Kidney (tissue), 14 donors: ENCODE data around the gene OR6B1. TPM values are rescaled to one million over a fixed set of nuclear protein-coding genes. Genes with fewer than 3 reads are reported as not detected.

Experiments used
- DNase-seq, 5 donors: peaks; one replicate each; pipeline ENCODE4 v3.0.0-alpha.2; 2013 to 2020
- FAIRE-seq: peaks from 2 replicates; lab custom pipeline; 2012; peaks lifted over from hg19 to GRCh38; lab: Jason Lieb, UNC
- H3K27ac ChIP-seq, 2 donors: one replicate each; pipeline ENCODE4 v1.7.0; 2013; ENCODE audit warnings: low read depth in 2 of 2, low read length in 2 of 2, inconsistent platforms in 1 of 2
- H3K27me3 ChIP-seq: one replicate; pipeline ENCODE4 v1.7.1; 2013; ENCODE audit warnings: low read length, inconsistent platforms; ENCODE audit not compliant: control insufficient read depth, insufficient read depth
- H3K36me3 ChIP-seq, 3 donors: one replicate each; pipeline versions ENCODE4 v1.7.0 to v1.7.1; 2013; ENCODE audit warnings: low read length in 3 of 3, control low read depth in 1 of 3, inconsistent platforms in 1 of 3; ENCODE audit not compliant: insufficient read depth in 3 of 3, control insufficient read depth in 2 of 3
- H3K4me1 ChIP-seq, 3 donors: one replicate each; pipeline versions ENCODE4 v1.7.0 to v1.7.1; 2013; ENCODE audit warnings: low read length in 3 of 3, inconsistent platforms in 1 of 3, low read depth in 1 of 3; ENCODE audit not compliant: control insufficient read depth in 2 of 3, insufficient read depth in 2 of 3
- H3K4me3 ChIP-seq, 3 donors: one replicate each; pipeline versions ENCODE4 v1.7.0 to v1.8.1; 2013; ENCODE audit warnings: low read length in 3 of 3, control low read depth in 1 of 3, inconsistent platforms in 1 of 3
- H3K9ac ChIP-seq, 3 donors: one replicate each; pipeline versions ENCODE4 v1.7.0 to v1.7.1; 2013; ENCODE audit warnings: low read length in 3 of 3, control low read depth in 1 of 3, inconsistent platforms in 1 of 3
- H3K9me3 ChIP-seq, 3 donors: one replicate each; pipeline versions ENCODE4 v1.7.0 to v1.7.1; 2013; ENCODE audit warnings: low read length in 3 of 3, control low read depth in 1 of 3, inconsistent platforms in 1 of 3; ENCODE audit not compliant: control insufficient read depth in 2 of 3, insufficient read depth in 1 of 3
- CTCF ChIP-seq: IDR thresholded peaks from 3 replicates; pipeline ENCODE4 v1.5.1; 2012; ENCODE audit warnings: mild to moderate bottlenecking, moderate library complexity, borderline replicate concordance; ENCODE audit not compliant: insufficient read depth; ENCODE audit errors: extremely low read depth
- intact Hi-C: fragments of 100-400 bp; cut with DNase I; formaldehyde crosslinking; loops from one replicate; pipeline ENCODE4 v1.11.1; 2022
- polyA plus RNA-seq: library from polyadenylated mRNA; stranded (reverse); fragments of 350-450 nt; fragmentation: Illumina TruSeq; extraction: RNeasy Lipid Tissue Mini Kit (QIAGEN cat#74804); gene quantifications from one replicate; pipeline ENCODE4 v1.2.3, GENCODE V29; 2014; ENCODE audit warnings: low read depth, low replicate concordance; ENCODE audit not compliant: insufficient read depth
- total RNA-seq: library from RNA; stranded (reverse); fragmentation: NEBNext Ultra II Directional; extraction: Animal tissue kit (Norgen Biotek cat#: 25700); gene quantifications from one replicate; pipeline ENCODE4 v1.2.1, GENCODE V29; 2021
- donor health status: control.
- donor health status: control.
- donor health status: control.
- donor health status: control.
- donor health status: control.
- donor health status: DM: yes; HTN: yes; CAD: no.
- donor health status: Normal renal cell carcinoma (clear cell type).

Gene OR6B1
- total and polyA plus RNA-seq, 2 donors from 2014 or later, result not detected

GRCh38 chr7:144023171-144023827 lies 23.2 kb downstream of the OR6B1 start:
- H3K9me3 ChIP-seq, result no peaks in the 10 kb centered on the region
- no peaks in the 10 kb centered on the region for H3K4me1 ChIP-seq
- no peak overlapping the region for H3K27ac ChIP-seq
- peak; percentile 41 for FAIRE-seq
- intact Hi-C loops, result no loop called here
- H3K27me3 ChIP-seq, result no peaks in the 10 kb centered on the region
- no peak for DNase-seq
- no peak for TF ChIP-seq CTCF
- no peak overlapping the region for H3K4me3 ChIP-seq
- no peak overlapping the region for H3K9ac ChIP-seq
- no peaks in the 10 kb centered on the region for H3K36me3 ChIP-seq

GRCh38 chr7:144024213-144024612 lies 24.1 kb downstream of the OR6B1 start:
- Histone ChIP-seq H3K9me3 (no peaks in the 10 kb centered on the region), H3K36me3 (no peaks in the 10 kb centered on the region), H3K4me1 (no peaks in the 10 kb centered on the region), H3K9ac (no peak overlapping the region), H3K4me3 (no peak overlapping the region), H3K27me3 (no peaks in the 10 kb centered on the region), H3K27ac (no peak overlapping the region)
- intact Hi-C loops, result no loop called here
- FAIRE-seq (no peak), DNase-seq (no peak)
- no peak for TF ChIP-seq CTCF

- no peak overlapping the region for H3K9ac ChIP-seq
- intact Hi-C loops, result no loop called here
- H3K27ac ChIP-seq, result no peak overlapping the region
- no peaks in the 10 kb centered on the region for H3K36me3 ChIP-seq
- H3K4me1 ChIP-seq, result no peaks in the 10 kb centered on the region
- FAIRE-seq (no peak), DNase-seq (no peak)
- no peak for TF ChIP-seq CTCF
- H3K9me3 ChIP-seq, result no peaks in the 10 kb centered on the region
- no peaks in the 10 kb centered on the region for H3K27me3 ChIP-seq
- no peak overlapping the region for H3K4me3 ChIP-seq
Observed at GRCh38 chr7:144026203-144026883, 26.2 kb downstream of the OR6B1 start.
